Ovary (tissue), 3 donors: ENCODE results near the gene HSPA9.

Experiments
- EP300 ChIP-seq: sonication (generic); formaldehyde crosslinking; IDR thresholded peaks from one replicate; pipeline ENCODE4 v1.6.1; 2017; ENCODE audit warnings: antibody characterized with exemption
- TF ChIP-seq, protein P1 (sequence below), 3 donors: fragments of 450-650 bp in 2 of 3; fragments of 200-600 bp in 1 of 3; IDR thresholded peaks; one replicate each; pipeline versions ENCODE4 v1.5.1 to v1.8.0; 2016 to 2022; ENCODE audit warnings: antibody characterized with exemption in 3 of 3, mild to moderate bottlenecking in 1 of 3
- donor health status: DM: no; HTN: no; CAD: no.

DNA sequence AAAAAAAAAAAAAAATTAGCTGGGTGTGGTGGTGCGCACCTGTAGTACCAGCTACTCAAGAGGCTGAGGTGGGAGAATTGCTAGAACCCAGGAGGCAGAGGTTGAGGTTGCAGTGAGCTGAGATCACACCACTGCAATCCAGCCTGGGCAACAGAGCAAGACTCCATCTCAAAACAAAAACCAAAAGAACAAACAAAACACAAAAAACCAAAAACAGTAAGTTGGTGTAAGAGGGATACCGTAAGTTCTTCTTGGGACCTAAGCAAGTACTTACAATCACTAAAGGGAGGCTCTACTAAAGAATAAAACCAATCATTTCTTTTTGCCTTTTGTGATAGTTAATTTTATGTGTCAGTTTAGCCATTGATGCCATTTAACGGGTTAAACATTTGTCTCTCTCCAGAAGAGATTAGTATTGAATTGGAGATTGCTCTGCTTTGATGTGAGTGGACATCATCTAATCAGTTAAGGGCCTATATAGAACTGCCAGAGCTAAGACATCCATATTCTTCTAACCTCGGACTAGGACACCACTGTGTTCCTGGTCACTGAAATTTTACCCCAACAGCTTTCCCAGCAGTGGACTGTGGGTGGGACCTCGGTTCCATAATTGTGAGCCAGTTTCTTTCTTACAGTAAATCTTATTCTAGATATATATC is 21.6 kb downstream of the HSPA9 start:
- no peak for TF ChIP-seq EP300
- TF ChIP-seq, protein P1, sequence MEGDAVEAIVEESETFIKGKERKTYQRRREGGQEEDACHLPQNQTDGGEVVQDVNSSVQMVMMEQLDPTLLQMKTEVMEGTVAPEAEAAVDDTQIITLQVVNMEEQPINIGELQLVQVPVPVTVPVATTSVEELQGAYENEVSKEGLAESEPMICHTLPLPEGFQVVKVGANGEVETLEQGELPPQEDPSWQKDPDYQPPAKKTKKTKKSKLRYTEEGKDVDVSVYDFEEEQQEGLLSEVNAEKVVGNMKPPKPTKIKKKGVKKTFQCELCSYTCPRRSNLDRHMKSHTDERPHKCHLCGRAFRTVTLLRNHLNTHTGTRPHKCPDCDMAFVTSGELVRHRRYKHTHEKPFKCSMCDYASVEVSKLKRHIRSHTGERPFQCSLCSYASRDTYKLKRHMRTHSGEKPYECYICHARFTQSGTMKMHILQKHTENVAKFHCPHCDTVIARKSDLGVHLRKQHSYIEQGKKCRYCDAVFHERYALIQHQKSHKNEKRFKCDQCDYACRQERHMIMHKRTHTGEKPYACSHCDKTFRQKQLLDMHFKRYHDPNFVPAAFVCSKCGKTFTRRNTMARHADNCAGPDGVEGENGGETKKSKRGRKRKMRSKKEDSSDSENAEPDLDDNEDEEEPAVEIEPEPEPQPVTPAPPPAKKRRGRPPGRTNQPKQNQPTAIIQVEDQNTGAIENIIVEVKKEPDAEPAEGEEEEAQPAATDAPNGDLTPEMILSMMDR (IDR thresholded peaks at IDR 0.05) = no peak
